HCT116 (cell line): ENCODE results near the gene FPR3. TPM values are rescaled to one million over a fixed set of nuclear protein-coding genes. Genes with fewer than 3 reads are reported as not detected.

Experiments used
- ATAC-seq: fragments of 200-7000 bp; cut with Tn5 transposase; 2 replicates; pipeline ENCODE4 v1.9.1; 2020; ENCODE audit warnings: mild to moderate bottlenecking, moderate library complexity
- BruUV-seq: library from RNA; stranded (reverse); fragments of 400-500 nt; replicated peaks from 2 replicates; lab custom pipeline; 2021; lab: Mats Ljungman, UMichigan
- CTCF ChIA-PET: fragments of 300-600 bp; sonication (Branson Sonifier 250); formaldehyde crosslinking; loops from one replicate; lab custom pipeline; 2021; ENCODE audit warnings: antibody characterized with exemption; lab: Charles Lee
- POLR2A ChIA-PET: fragments of 300-600, 350-600 bp; sonication (Branson Sonifier 250); formaldehyde crosslinking; loops from one replicate; lab custom pipeline; 2021; ENCODE audit warnings: antibody characterized with exemption; lab: Charles Lee
- RAD21 ChIA-PET, 2 experiments: fragments of 300-600 bp; sonication (Branson Sonifier 250); formaldehyde crosslinking; loops; one replicate each; lab custom pipeline; 2023; ENCODE audit warnings: low total read pairs in 2 of 2; ENCODE audit not compliant: uncharacterized antibody in 2 of 2, unreplicated experiment in 2 of 2, low non-redundant PET in 1 of 2; lab: Charles Lee
- DNase-seq: peaks from one replicate; pipeline ENCODE4 v3.0.0-alpha.2; 2010; ENCODE audit warnings: low read depth, low spot score
- H2AFZ ChIP-seq: fragments of 200-600 bp; shearing (Covaris generic), sonication (generic); 2 replicates; pipeline ENCODE4 v1.6.1; 2017; ENCODE audit warnings: low read depth, mixed run types, mixed read lengths, antibody characterized with exemption, low read length; ENCODE audit not compliant: poor library complexity, severe bottlenecking
- H3K27ac ChIP-seq: 2 replicates; pipeline ENCODE4 v1.5.1; 2012; ENCODE audit warnings: low read depth, low read length
- H3K27me3 ChIP-seq: fragments of 200-600 bp; sonication (generic); 2 replicates; pipeline ENCODE4 v1.6.1; 2016; ENCODE audit warnings: mixed run types, low read length, mixed read lengths; ENCODE audit not compliant: insufficient read depth
- H3K36me3 ChIP-seq, 2 experiments: fragments of 200-500 bp in 1 of 2; fragments of 200-600 bp in 1 of 2; sonication (Bioruptor generic) in 1 of 2; sonication (generic) in 1 of 2; 2 replicates each; pipeline versions ENCODE4 v1.5.1 to v1.6.1; 2014 to 2016; ENCODE audit warnings: low read length in 2 of 2, inconsistent platforms in 1 of 2, mixed read lengths in 1 of 2, mixed run types in 1 of 2; ENCODE audit not compliant: insufficient read depth in 2 of 2, control insufficient read depth in 1 of 2
- H3K4me1 ChIP-seq, 2 experiments: fragments of 200-600 bp in 1 of 2; sonication (generic) in 1 of 2; 2 replicates each; pipeline versions ENCODE4 v1.5.1 to v1.6.1; 2012 to 2017; ENCODE audit warnings: low read length in 2 of 2, inconsistent platforms in 1 of 2, mild to moderate bottlenecking in 1 of 2, mixed read lengths in 1 of 2, mixed run types in 1 of 2, moderate library complexity in 1 of 2; ENCODE audit not compliant: insufficient read depth in 2 of 2, control insufficient read depth in 1 of 2
- H3K4me2 ChIP-seq: fragments of 200-600 bp; sonication (generic); 2 replicates; pipeline ENCODE4 v1.6.1; 2017; ENCODE audit warnings: mixed run types, low read length, mixed read lengths
- H3K4me3 ChIP-seq, 2 experiments: fragments of 200-600 bp in 1 of 2; sonication (generic) in 1 of 2; replicated peaks in 1 of 2; 2 replicates each; pipeline ENCODE4 v1.5.1; 2011 to 2016; ENCODE audit warnings: low read length in 2 of 2, control low read depth in 1 of 2, low read depth in 1 of 2, mild to moderate bottlenecking in 1 of 2, mixed read lengths in 1 of 2, mixed run types in 1 of 2
- H3K79me2 ChIP-seq: fragments of 200-600 bp; sonication (generic); 2 replicates; pipeline ENCODE4 v1.6.1; 2017; ENCODE audit warnings: mild to moderate bottlenecking, mixed run types, low read length, moderate library complexity, mixed read lengths; ENCODE audit not compliant: insufficient read depth
- H3K9ac ChIP-seq: fragments of 200-600 bp; sonication (generic); 2 replicates; pipeline ENCODE4 v1.6.1; 2016; ENCODE audit warnings: low read length, mixed read lengths
- H3K9me2 ChIP-seq: fragments of 200-600 bp; sonication (generic), shearing (Covaris generic); 2 replicates; pipeline ENCODE4 v1.6.1; 2017; ENCODE audit warnings: mixed run types, mild to moderate bottlenecking, moderate library complexity; ENCODE audit not compliant: insufficient read depth
- H3K9me3 ChIP-seq, 2 experiments: fragments of 200-500 bp in 1 of 2; fragments of 200-600 bp in 1 of 2; sonication (Bioruptor generic) in 1 of 2; sonication (generic) in 1 of 2; 2 replicates each; pipeline ENCODE4 v1.6.1; 2014 to 2017; ENCODE audit warnings: low read length in 2 of 2, mixed read lengths in 2 of 2, inconsistent platforms in 1 of 2, low read depth in 1 of 2, mild to moderate bottlenecking in 1 of 2, mixed run types in 1 of 2, moderate library complexity in 1 of 2; ENCODE audit not compliant: control insufficient read depth in 1 of 2, insufficient read depth in 1 of 2
- H4K20me1 ChIP-seq: fragments of 200-600 bp; sonication (generic), shearing (Covaris generic); 2 replicates; pipeline ENCODE4 v1.6.1; 2017; ENCODE audit warnings: mixed run types, mild to moderate bottlenecking, moderate library complexity; ENCODE audit not compliant: insufficient read depth
- CBX3 ChIP-seq: IDR thresholded peaks from 2 replicates; pipeline ENCODE4 v1.6.1; 2012; ENCODE audit warnings: low read depth
- CEBPB ChIP-seq: IDR thresholded peaks from 2 replicates; pipeline ENCODE4 v1.6.1; 2012; ENCODE audit warnings: low read depth
- CTCF ChIP-seq, 3 experiments: fragments of 200-600 bp in 1 of 3; sonication (generic) in 1 of 3; IDR thresholded peaks in 2 of 3; conservative IDR thresholded peaks in 1 of 3; 2 replicates each; pipeline ENCODE4 v1.5.1; 2012 to 2017; ENCODE audit warnings: low read depth in 2 of 3, low read length in 2 of 3, antibody characterized with exemption in 1 of 3, borderline replicate concordance in 1 of 3, control low read depth in 1 of 3, mild to moderate bottlenecking in 1 of 3, mixed read lengths in 1 of 3, mixed run types in 1 of 3, moderate library complexity in 1 of 3; ENCODE audit not compliant: insufficient read depth in 1 of 3
- EGR1 ChIP-seq: IDR thresholded peaks from 2 replicates; pipeline ENCODE4 v1.6.1; 2012; ENCODE audit warnings: low read depth
- ELF1 ChIP-seq: IDR thresholded peaks from 2 replicates; pipeline ENCODE4 v1.6.1; 2012; ENCODE audit warnings: low read depth, borderline replicate concordance
- EZH2 ChIP-seq: fragments of 200-600 bp; sonication (generic); IDR thresholded peaks from 2 replicates; pipeline ENCODE4 v1.6.1; 2017; ENCODE audit warnings: antibody characterized with exemption, mixed run types
- FOSL1 ChIP-seq: IDR thresholded peaks from 2 replicates; pipeline ENCODE4 v1.6.1; 2012; ENCODE audit warnings: low read depth
- JUND ChIP-seq: IDR thresholded peaks from 2 replicates; pipeline ENCODE4 v1.6.1; 2012
- POLR2A ChIP-seq: IDR thresholded peaks from 2 replicates; pipeline ENCODE4 v1.7.0; 2011; ENCODE audit warnings: borderline replicate concordance; ENCODE audit not compliant: insufficient read depth, insufficient read length; ENCODE audit errors: extremely low read depth
- POLR2AphosphoS5 ChIP-seq: IDR thresholded peaks from 2 replicates; pipeline ENCODE4 v1.6.1; 2011; ENCODE audit warnings: mild to moderate bottlenecking, low read depth, low read length, moderate library complexity
- REST ChIP-seq: IDR thresholded peaks from 2 replicates; pipeline ENCODE4 v1.6.1; 2012; ENCODE audit warnings: low read depth
- SIN3A ChIP-seq: IDR thresholded peaks from 2 replicates; pipeline ENCODE4 v1.6.1; 2012; ENCODE audit warnings: low read depth
- SP1 ChIP-seq: IDR thresholded peaks from 2 replicates; pipeline ENCODE4 v1.6.1; 2012; ENCODE audit warnings: low read depth
- TCF7L2 ChIP-seq: IDR thresholded peaks from 2 replicates; pipeline ENCODE4 v1.7.0; 2011; ENCODE audit warnings: borderline replicate concordance, inconsistent platforms; ENCODE audit not compliant: insufficient read depth, insufficient read length; ENCODE audit errors: extremely low read depth
- YY1 ChIP-seq: IDR thresholded peaks from 2 replicates; pipeline ENCODE4 v1.6.1; 2011; ENCODE audit warnings: low read length, low read depth, moderate library complexity, mild to moderate bottlenecking; ENCODE audit not compliant: insufficient replicate concordance; ENCODE audit errors: extremely low read depth
- ZBTB33 ChIP-seq: IDR thresholded peaks from 2 replicates; pipeline ENCODE4 v1.6.1; 2011; ENCODE audit warnings: mild to moderate bottlenecking, low read length, moderate library complexity; ENCODE audit not compliant: insufficient replicate concordance; ENCODE audit errors: extremely low read depth
- ZFX ChIP-seq: fragments of 450-650 bp; IDR thresholded peaks from 2 replicates; pipeline ENCODE4 v1.6.1; 2017
- intact Hi-C: fragments of 100-400 bp; cut with micrococcal nuclease; formaldehyde crosslinking; loops from 2 replicates; pipeline ENCODE4 v1.10.0; 2022
- total RNA-seq: library from RNA; stranded (reverse); gene quantifications from one replicate; pipeline ENCODE4 v1.2.1, GENCODE V29; 2021; ENCODE audit not compliant: unreplicated experiment

FPR3 gene
- total RNA-seq, 1 experiment from 2014 or later: not detected

- Histone ChIP-seq H3K4me1 (no peaks in the 10 kb centered on the region), H3K79me2 (no peaks in the 10 kb centered on the region), H3K9me3 (no peaks in the 10 kb centered on the region), H2AFZ (no peak overlapping the region), H3K4me3 (no peak overlapping the region), H4K20me1 (no peaks in the 10 kb centered on the region), H3K9ac (no peak overlapping the region), H3K27me3 (no peaks in the 10 kb centered on the region), H3K27ac (no peak overlapping the region), H3K4me2 (no peak overlapping the region), H3K36me3 (no peaks in the 10 kb centered on the region), H3K9me2 (no peaks in the 10 kb centered on the region)
- TF ChIP-seq SIN3A: no peak
- no peak for TF ChIP-seq CEBPB
- no peak for TF ChIP-seq CTCF (IDR thresholded peaks at IDR 0.05 in 2 of 3, conservative IDR thresholded peaks at IDR 0.05 in 1 of 3; ENCODE audit: borderline replicate concordance in 1 of 3, insufficient read depth in 1 of 3, low read depth in 2 of 3, low read length in 2 of 3)
- TF ChIP-seq EGR1: no peak
- no peak for TF ChIP-seq TCF7L2
- no peak for TF ChIP-seq ZFX
- no peak for TF ChIP-seq JUND
- TF ChIP-seq FOSL1: no peak
- TF ChIP-seq ELF1: no peak
- TF ChIP-seq EZH2: no peak
- TF ChIP-seq POLR2A: no peak
- no peak for TF ChIP-seq REST
- no peak for TF ChIP-seq SP1
- no peak for TF ChIP-seq YY1
- no peak for TF ChIP-seq ZBTB33
- no peak for TF ChIP-seq POLR2AphosphoS5
- no peak for TF ChIP-seq CBX3
- ATAC-seq (no peak), DNase-seq (no peak)
- BruUV-seq: no TSS peak
- intact Hi-C loops: loop anchor here (10.0 kb wide), 1 partner anchor 447 kb away; no protein-coding TSS in a partner anchor
- RAD21 ChIA-PET: no interaction called here
- CTCF ChIA-PET: no interaction called here
- POLR2A ChIA-PET: no interaction called here
Measured at GRCh38 chr19:51788029-51788428, 6.9 kb upstream of the FPR3 start.
